ENCODE data around the gene DCP1A.

DNA sequence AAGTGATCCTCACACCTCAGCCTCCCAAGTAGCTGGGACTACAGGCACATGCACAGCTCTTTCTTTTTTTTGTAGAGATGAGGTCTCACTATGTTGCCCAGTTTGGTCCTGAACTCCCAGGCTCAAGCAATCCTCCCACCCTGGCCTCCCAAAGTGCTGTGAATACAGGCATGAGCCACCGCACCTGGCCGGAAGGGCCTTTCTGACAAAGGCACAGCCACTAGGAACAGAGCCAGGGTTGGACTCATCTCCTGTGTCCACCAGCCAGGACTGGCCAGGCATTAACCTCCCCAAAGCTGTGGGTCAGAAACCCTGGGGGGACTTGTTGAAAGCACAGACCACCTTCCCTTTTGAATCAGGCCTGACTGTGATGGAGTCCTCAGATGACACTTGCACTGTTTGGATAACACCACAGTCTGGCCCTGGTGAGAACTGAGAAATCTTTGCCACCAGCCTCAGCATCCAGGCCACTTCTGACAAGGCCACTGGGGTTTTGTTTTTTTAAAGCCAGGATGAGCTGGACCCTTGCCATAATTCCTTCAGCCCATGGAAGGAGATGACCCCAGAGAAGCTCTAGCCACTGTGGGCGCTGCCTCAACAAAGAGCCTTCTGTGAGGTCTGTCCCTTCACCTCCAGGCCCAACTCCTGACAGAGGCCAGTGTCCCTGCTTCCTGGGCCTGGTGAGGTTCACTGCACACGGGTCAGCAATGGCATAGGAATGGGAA lies 96.3 kb downstream of the DCP1A start:
- no peak for TF ChIP-seq ZNF331 (CRISPR knock-in tag; IDR thresholded peaks at IDR 0.05; ENCODE audit: low read depth)
- TF ChIP-seq, protein P1, sequence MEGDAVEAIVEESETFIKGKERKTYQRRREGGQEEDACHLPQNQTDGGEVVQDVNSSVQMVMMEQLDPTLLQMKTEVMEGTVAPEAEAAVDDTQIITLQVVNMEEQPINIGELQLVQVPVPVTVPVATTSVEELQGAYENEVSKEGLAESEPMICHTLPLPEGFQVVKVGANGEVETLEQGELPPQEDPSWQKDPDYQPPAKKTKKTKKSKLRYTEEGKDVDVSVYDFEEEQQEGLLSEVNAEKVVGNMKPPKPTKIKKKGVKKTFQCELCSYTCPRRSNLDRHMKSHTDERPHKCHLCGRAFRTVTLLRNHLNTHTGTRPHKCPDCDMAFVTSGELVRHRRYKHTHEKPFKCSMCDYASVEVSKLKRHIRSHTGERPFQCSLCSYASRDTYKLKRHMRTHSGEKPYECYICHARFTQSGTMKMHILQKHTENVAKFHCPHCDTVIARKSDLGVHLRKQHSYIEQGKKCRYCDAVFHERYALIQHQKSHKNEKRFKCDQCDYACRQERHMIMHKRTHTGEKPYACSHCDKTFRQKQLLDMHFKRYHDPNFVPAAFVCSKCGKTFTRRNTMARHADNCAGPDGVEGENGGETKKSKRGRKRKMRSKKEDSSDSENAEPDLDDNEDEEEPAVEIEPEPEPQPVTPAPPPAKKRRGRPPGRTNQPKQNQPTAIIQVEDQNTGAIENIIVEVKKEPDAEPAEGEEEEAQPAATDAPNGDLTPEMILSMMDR (conservative IDR thresholded peaks at IDR 0.05; ENCODE audit: low read depth in 2 of 2): no peak
- 0 out of 2 replicates have a peak, but pooled peaks have one; percentile 31 for TF ChIP-seq POLR2AphosphoS5 (IDR thresholded peaks at IDR 0.05; ENCODE audit: low read depth)
- TF ChIP-seq EZH2phosphoT487 (IDR thresholded peaks at IDR 0.05; ENCODE audit: unreplicated experiment): no peak
- no peak for TF ChIP-seq EZH2 (IDR thresholded peaks at IDR 0.05; ENCODE audit: low read depth, unreplicated experiment)
- TF ChIP-seq JUNB (IDR thresholded peaks at IDR 0.05; ENCODE audit: unreplicated experiment): no peak

Measured in GM23338 (cell line).